Activated CD4-positive, alpha-beta T cell treated with anti-CD3 and anti-CD28 coated beads for 36 hours (primary cell): ENCODE measurements around the gene KIRREL3. TPM values are rescaled to one million over a fixed set of nuclear protein-coding genes. Genes with fewer than 3 reads are reported as not detected.
A peak's percentile ranks its signal among the peaks of the same experiment; 100 is the strongest.

Experiments
- ATAC-seq: fragments of 200-7000 bp; cut with Tn5 transposase; one replicate; pipeline ENCODE4 v1.10.0; 2021; ENCODE audit warnings: mild to moderate bottlenecking, moderate library complexity
- CTCF ChIA-PET: fragments of 350-600 bp; sonication (Branson Sonifier 250); formaldehyde crosslinking; loops from one replicate; lab custom pipeline; 2021; ENCODE audit warnings: antibody characterized with exemption; lab: Charles Lee
- POLR2A ChIA-PET: fragments of 350-600 bp; sonication (Branson Sonifier 250); formaldehyde crosslinking; loops from one replicate; lab custom pipeline; 2021; ENCODE audit warnings: antibody characterized with exemption, inconsistent platforms; lab: Charles Lee
- DNase-seq: peaks from one replicate; pipeline ENCODE4 v3.0.0-alpha.2; 2020
- H3K27ac Mint-ChIP-seq: one replicate; pipeline ENCODE4 v1.8.0; 2021; ENCODE audit warnings: mixed read lengths
- H3K27me3 Mint-ChIP-seq: one replicate; pipeline ENCODE4 v1.8.0; 2021; ENCODE audit warnings: mixed read lengths
- H3K36me3 Mint-ChIP-seq: one replicate; pipeline ENCODE4 v1.8.0; 2021; ENCODE audit warnings: low read depth, mixed read lengths
- H3K4me1 Mint-ChIP-seq: one replicate; pipeline ENCODE4 v1.8.0; 2021; ENCODE audit warnings: mixed read lengths
- H3K4me3 Mint-ChIP-seq: one replicate; pipeline ENCODE4 v1.8.0; 2021; ENCODE audit warnings: mild to moderate bottlenecking, moderate library complexity, mixed read lengths
- H3K9me3 Mint-ChIP-seq: one replicate; pipeline ENCODE4 v1.8.0; 2021; ENCODE audit warnings: low read depth, mixed read lengths
- intact Hi-C, 2 experiments: fragments of 100-400 bp; cut with DNase I in 1 of 2; cut with micrococcal nuclease in 1 of 2; formaldehyde crosslinking; loops; one replicate each; pipeline versions ENCODE4 v1.14.2 to v1.15.1; 2022 to 2024; cut with DNase I, micrococcal nuclease
- total RNA-seq, 2 experiments: library from RNA; stranded (reverse); gene quantifications; one replicate each; pipeline ENCODE4 v1.2.3, GENCODE V29; 2021

KIRREL3 gene
- total RNA-seq, 2 experiments from 2014 or later, result not detected

- DNase-seq, result peak; percentile 84
These were observed 559.6 kb downstream of the KIRREL3 start for GRCh38 chr11:126440792-126441514.

GRCh38 chr11:126440276-126440675, 560.3 kb downstream of the KIRREL3 start:
- Mint-ChIP-seq H3K4me1 (peaks cover 3% of the 10 kb centered on the region), H3K36me3 (no peaks in the 10 kb centered on the region), H3K27ac (no peak overlapping the region), H3K9me3 (no peaks in the 10 kb centered on the region), H3K4me3 (no peak overlapping the region), H3K27me3 (peaks cover 7% of the 10 kb centered on the region)
- intact Hi-C loops, result loop anchor here (1.0 to 10.0 kb wide), 4 partner anchors 275 to 906 kb away; no protein-coding TSS in a partner anchor
- POLR2A ChIA-PET, result no interaction called here
- no peak for ATAC-seq
- CTCF ChIA-PET, result interaction anchor here (0.6 to 3.7 kb wide), 9 partner anchors 40 to 679 kb away, joined by 3 to 49 read pairs (median 3); no protein-coding TSS in a partner anchor
- DNase-seq, result no peak

More at GRCh38 chr11:126440792-126441514, 559.6 kb downstream of the KIRREL3 start:
- Mint-ChIP-seq H3K9me3 (no peaks in the 10 kb centered on the region), H3K36me3 (no peaks in the 10 kb centered on the region), H3K27ac (no peak overlapping the region), H3K27me3 (peaks cover 7% of the 10 kb centered on the region), H3K4me1 (peaks cover 3% of the 10 kb centered on the region), H3K4me3 (no peak overlapping the region)
- ChIA-PET CTCF (interaction anchor here (0.6 to 3.7 kb wide), 16 partner anchors 12 to 910 kb away, joined by 3 to 49 read pairs (median 3); no protein-coding TSS in a partner anchor), POLR2A (interaction anchor here (0.6 kb wide), 1 partner anchor 56 kb away, joined by 3 read pairs; no protein-coding TSS in a partner anchor)
- ATAC-seq, result peak; percentile 90
- intact Hi-C loops, result loop anchor here (1.0 to 10.0 kb wide), 7 partner anchors 39 to 905 kb away; no protein-coding TSS in a partner anchor

DNA sequence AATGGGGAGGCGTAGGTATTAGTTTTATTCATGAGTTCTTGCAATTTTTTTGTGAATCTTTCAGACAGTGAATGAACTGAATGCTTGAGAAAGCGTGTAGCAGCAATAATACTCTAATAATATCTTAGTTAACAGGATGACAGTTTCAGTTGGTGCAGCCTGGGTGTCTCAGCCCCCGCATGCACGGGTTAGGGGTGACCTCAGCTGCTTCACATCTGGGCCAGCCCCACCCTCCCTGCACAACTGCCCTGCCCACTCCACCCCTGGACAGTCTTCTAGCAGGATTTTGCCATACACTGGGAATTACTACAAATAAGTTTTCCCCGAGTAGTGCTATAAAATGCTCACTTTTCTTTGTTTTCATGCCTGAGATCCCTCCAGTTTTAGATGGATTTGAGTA, 561.9 kb downstream of the KIRREL3 start:
- Mint-ChIP-seq H3K4me1 (peaks cover 3% of the 10 kb centered on the region), H3K4me3 (no peak overlapping the region), H3K36me3 (no peaks in the 10 kb centered on the region), H3K9me3 (no peaks in the 10 kb centered on the region), H3K27me3 (peaks cover 7% of the 10 kb centered on the region), H3K27ac (no peak overlapping the region)
- ChIA-PET POLR2A (no interaction called here), CTCF (interaction anchor here (2.2 kb wide), 1 partner anchor 42 kb away, joined by 13 read pairs; no protein-coding TSS in a partner anchor)
- ATAC-seq (no peak), DNase-seq (no peak)
- intact Hi-C loops, result no loop called here

DNA sequence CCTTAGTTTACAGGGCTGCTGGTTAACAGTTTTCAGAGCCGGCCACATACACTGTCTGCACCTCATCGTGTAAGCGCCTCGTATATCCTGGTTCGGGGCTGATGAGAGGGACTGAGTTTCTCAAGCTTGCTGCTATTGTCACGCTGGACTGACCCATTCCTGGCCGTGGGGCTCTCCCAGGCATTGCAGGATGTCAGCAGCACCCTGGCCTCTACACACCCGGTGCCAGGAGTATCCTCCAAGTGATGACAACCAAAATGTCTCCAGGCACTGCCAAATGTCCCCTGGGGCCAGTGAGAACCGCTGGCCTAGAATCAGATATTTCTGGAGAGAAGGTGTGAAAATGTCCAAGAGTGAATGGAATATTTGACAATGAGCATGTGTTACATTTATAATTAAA, 562.3 kb downstream of the KIRREL3 start:
- DNase-seq (no peak), ATAC-seq (no peak)
- no peaks in the 10 kb centered on the region for H3K36me3 Mint-ChIP-seq
- ChIA-PET POLR2A (no interaction called here), CTCF (interaction anchor here (2.2 kb wide), 1 partner anchor 43 kb away, joined by 13 read pairs; no protein-coding TSS in a partner anchor)
- H3K9me3 Mint-ChIP-seq, result no peaks in the 10 kb centered on the region
- peaks cover 3% of the 10 kb centered on the region for H3K4me1 Mint-ChIP-seq
- H3K27me3 Mint-ChIP-seq, result peaks cover 7% of the 10 kb centered on the region
- no peak overlapping the region for H3K27ac Mint-ChIP-seq
- no peak overlapping the region for H3K4me3 Mint-ChIP-seq
- intact Hi-C loops, result no loop called here

GRCh38 chr11:126437731-126438130, 562.8 kb downstream of the KIRREL3 start:
- no peaks in the 10 kb centered on the region for H3K9me3 Mint-ChIP-seq
- DNase-seq, result no peak
- peaks cover 5% of the 10 kb centered on the region for H3K27me3 Mint-ChIP-seq
- ChIA-PET POLR2A (no interaction called here), CTCF (interaction anchor here (2.2 kb wide), 1 partner anchor 43 kb away, joined by 13 read pairs; no protein-coding TSS in a partner anchor)
- no peak for ATAC-seq
- H3K27ac Mint-ChIP-seq, result no peak overlapping the region
- H3K4me3 Mint-ChIP-seq, result no peak overlapping the region
- peaks cover 3% of the 10 kb centered on the region for H3K4me1 Mint-ChIP-seq
- no peaks in the 10 kb centered on the region for H3K36me3 Mint-ChIP-seq
- intact Hi-C loops, result no loop called here

GRCh38 chr11:126436209-126436755, 564.3 kb downstream of the KIRREL3 start:
- Mint-ChIP-seq H3K27me3 (peaks cover 5% of the 10 kb centered on the region), H3K27ac (no peak overlapping the region), H3K4me3 (no peak overlapping the region), H3K36me3 (no peaks in the 10 kb centered on the region), H3K9me3 (no peaks in the 10 kb centered on the region), H3K4me1 (peaks cover 3% of the 10 kb centered on the region)
- CTCF ChIA-PET, result no interaction called here
- ATAC-seq (no peak), DNase-seq (no peak)
- POLR2A ChIA-PET, result no interaction called here
- intact Hi-C loops, result no loop called here

DNA sequence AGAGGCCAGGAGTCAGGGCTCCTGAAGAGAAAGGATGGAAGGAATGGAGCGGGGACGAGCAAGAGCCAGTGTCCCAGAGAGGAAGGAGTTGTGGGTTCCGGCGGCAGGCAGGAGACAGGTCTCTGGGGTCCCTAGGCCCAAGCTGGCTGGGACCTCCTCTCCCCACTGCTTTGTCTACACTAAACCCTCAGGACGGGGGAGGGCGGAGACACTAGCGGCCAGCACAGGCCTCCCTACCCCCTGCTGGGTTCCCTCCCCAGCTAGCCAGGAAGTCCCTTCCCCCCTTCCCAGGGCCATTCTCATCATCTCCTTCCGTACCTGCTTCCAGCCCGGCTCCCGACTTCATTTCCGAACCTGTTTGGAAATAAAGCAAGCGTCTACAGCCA, 565.6 kb downstream of the KIRREL3 start:
- ATAC-seq, result no peak
- intact Hi-C loops, result no loop called here

GRCh38 chr11:126433989-126434949, 566.3 kb downstream of the KIRREL3 start:
- Mint-ChIP-seq H3K9me3 (no peaks in the 10 kb centered on the region), H3K27me3 (no peaks in the 10 kb centered on the region), H3K36me3 (no peaks in the 10 kb centered on the region), H3K27ac (no peak overlapping the region), H3K4me3 (no peak overlapping the region), H3K4me1 (no peaks in the 10 kb centered on the region)
- ATAC-seq, result no peak
- CTCF ChIA-PET, result no interaction called here
- intact Hi-C loops, result no loop called here
- POLR2A ChIA-PET, result interaction anchor here (0.6 kb wide), 1 partner anchor 12 kb away, joined by 6 read pairs; no protein-coding TSS in a partner anchor
- no peak for DNase-seq

More for the DNA sequence above, 565.6 kb downstream of the KIRREL3 start:
- CTCF ChIA-PET, result no interaction called here
- Mint-ChIP-seq H3K4me3 (no peak overlapping the region), H3K27ac (no peak overlapping the region), H3K36me3 (no peaks in the 10 kb centered on the region), H3K4me1 (no peaks in the 10 kb centered on the region), H3K9me3 (no peaks in the 10 kb centered on the region), H3K27me3 (no peaks in the 10 kb centered on the region)
- DNase-seq, result no peak
- POLR2A ChIA-PET, result interaction anchor here (0.6 kb wide), 1 partner anchor 11 kb away, joined by 6 read pairs; no protein-coding TSS in a partner anchor

DNA sequence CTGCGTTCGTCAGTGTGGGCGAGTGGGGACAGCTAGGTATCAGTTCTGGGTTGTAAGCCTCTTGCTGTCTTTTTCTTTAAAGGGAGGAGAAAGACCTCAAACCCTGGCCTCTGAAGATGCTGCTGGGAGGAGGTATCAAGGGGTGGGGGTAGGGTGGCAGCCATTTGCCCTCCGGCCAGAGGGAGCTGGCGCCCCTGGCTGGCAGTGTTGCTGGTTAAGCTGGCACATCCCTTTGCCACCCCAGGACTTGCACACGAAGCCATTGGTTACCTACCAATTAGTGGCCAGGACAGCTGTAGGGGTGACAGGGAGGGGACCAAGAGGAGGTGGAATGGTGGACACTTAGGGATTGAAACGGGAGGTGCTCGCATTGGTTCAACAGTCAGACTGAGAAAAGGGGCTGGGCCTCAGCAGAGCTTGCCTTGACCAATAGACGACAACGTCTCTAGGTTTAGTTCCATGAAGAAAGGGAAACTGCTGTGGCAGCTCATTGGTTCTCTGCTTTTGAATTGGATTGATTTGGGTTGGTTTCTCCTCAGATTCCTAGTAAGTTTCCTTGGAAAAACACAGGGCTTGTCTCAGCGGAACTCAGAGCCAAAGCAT, 567.2 kb downstream of the KIRREL3 start:
- intact Hi-C loops, result no loop called here
- ATAC-seq (no peak), DNase-seq (no peak)
- no peaks in the 10 kb centered on the region for H3K36me3 Mint-ChIP-seq
- no peak overlapping the region for H3K4me3 Mint-ChIP-seq
- no peak overlapping the region for H3K27ac Mint-ChIP-seq
- H3K9me3 Mint-ChIP-seq, result no peaks in the 10 kb centered on the region
- ChIA-PET CTCF (interaction anchor here (1.8 kb wide), 1 partner anchor 122 kb away, joined by 6 read pairs; no protein-coding TSS in a partner anchor), POLR2A (no interaction called here)
- no peaks in the 10 kb centered on the region for H3K27me3 Mint-ChIP-seq
- no peaks in the 10 kb centered on the region for H3K4me1 Mint-ChIP-seq

DNA sequence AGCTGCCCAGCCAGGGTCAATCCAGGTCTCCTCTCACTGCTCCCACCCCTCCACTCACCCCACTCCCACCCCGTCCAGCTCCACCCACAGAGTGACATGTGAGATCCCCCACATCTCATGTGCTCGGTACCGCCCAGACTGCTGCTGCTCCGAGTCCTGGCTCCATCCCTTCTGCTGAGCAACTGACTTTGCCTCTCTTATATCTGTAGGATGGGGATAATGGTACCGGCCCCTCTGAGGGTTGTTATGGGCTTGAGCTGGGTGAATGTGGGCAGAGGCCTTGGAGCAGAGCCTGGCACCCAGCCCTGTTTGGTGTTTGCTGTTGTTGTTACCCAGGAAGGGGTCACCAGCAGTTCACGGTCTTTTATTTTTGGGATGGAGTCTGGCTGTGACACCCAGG, 568.0 kb downstream of the KIRREL3 start:
- H3K36me3 Mint-ChIP-seq, result no peaks in the 10 kb centered on the region
- ChIA-PET CTCF (interaction anchor here (0.7 to 1.8 kb wide), 2 partner anchors 121 to 177 kb away, joined by 3 to 6 read pairs; no protein-coding TSS in a partner anchor), POLR2A (no interaction called here)
- no peaks in the 10 kb centered on the region for H3K27me3 Mint-ChIP-seq
- DNase-seq (no peak), ATAC-seq (no peak)
- no peaks in the 10 kb centered on the region for H3K4me1 Mint-ChIP-seq
- no peaks in the 10 kb centered on the region for H3K9me3 Mint-ChIP-seq
- intact Hi-C loops, result no loop called here
- H3K4me3 Mint-ChIP-seq, result no peak overlapping the region
- H3K27ac Mint-ChIP-seq, result no peak overlapping the region
